DMS 273 (cell line): ENCODE measurements around the gene APPBP2.

Source experiments
- DNase-seq: peaks from one replicate; lab custom pipeline; 2025; ENCODE audit not compliant: unreplicated experiment; lab: John Stamatoyannopoulos, UW

Gene APPBP2

DNA sequence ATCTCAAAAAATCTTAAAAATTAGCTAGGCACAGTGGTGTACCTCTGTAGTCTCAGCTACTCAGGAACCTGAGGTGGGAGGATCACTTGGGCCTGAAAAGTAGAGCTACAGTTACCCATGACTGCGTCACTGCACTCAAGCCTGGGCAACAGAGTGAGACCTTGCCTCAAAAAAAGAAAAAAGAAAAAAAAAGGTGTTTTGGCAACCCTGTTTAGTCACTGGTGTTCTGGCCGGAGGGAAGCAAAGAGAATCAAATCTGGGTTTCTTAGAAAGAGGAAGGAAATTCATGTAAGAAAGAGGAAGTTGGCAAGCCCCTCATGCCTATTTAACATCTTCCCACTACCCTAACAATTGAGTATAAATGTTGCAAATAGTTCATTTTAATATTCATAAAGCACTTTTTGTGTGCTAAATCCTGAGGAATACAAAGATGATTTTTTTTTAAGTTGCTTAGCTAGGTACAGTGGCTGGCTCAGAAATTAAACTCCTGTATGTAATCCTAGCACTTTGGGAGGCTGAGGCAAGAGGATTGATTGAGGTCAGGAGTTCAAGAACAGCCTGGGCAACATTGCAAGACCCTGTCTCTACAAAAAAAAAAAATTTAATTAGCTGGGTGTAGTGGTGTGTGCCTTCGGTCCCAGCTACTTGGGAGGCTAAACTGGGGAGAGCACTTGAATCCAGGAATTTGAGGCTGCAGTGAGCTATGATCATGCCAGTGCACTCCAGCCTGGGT lies 127.6 kb downstream of the APPBP2 start:
- no peak for DNase-seq

DNA sequence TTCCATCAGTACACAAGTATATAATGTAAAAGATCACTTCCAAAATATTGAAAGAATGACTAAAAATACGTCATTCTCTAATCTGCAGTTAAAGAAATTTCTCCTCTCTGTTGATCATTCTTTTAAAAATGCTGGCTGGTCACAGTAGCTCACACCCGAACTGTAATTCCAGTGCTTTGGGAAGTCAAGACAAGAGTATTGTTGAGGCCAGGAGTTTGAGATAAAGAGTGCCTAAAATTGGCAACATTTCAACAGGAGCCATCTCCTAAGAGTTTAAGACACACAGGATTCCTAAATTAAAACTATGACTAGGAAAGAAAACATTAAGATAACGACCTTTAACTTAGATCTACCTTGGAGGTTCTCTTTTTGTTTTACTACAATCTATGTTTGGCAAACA lies 129.6 kb downstream of the APPBP2 start:
- DNase-seq: no peak

DNA sequence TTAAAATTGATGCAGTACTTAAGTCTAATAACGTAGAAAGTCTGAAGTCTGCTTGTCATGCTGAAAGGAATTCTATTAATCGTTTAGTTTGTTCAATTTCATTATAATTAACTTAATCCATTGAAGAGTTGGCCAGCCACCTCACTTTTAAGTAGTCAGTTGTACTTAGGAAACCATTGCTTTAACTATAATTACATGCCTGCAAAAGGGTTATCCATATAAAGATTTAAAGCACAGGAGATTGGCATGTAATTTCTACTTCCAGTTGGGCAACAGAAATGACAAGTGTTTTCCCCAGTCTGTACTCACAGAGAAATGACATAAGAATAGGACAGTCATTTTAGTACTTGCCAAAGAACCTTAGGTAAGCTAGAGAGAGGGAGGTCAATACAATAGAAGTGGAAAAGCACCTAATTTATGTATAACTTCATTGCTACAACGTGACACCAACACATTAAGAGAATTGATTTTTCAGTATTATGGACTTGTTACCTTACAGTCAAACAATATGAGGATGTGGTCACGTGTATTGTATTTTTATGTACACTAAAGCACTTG lies 130.5 kb downstream of the APPBP2 start:
- DNase-seq: no peak

DNA sequence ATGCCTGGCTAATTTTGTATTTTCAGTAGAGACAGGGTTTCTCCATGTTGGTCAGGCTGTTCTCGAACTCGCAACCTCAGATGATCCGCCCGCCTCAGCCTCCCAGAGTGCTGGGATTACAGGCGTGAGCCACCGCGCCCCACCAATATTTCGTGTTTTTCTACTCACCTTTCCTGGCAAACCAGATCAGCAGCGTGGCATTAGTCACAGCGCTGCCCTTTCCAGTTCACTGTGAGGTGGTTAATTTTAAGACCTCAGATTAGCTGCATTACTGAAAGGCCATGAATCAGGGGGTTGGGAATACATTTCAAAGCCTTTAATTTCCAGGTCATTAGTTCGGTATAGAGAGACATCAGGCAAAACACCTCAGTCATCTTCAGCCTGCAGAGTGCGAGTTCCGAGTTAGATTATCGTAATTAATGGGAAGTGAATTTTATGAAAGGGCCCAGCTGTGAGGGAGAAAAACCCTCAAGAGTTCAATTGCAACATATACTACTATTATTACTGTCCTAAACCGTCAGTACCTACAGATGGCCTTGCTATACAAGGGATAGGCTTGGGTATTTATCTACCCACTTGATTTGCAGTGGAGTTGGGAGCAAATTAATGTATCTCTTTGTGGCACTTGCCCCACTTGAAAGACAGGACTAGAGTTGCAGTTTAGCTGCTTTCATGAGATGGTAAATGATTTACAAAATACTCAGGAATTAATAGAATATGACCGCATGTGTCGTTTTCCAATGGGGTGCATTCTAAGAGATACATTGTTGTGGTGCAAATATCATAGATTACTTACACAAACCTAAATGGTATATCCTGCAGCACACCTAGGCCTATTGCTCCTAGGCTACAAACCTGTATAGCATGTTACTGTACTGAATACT lies 132.0 kb downstream of the APPBP2 start:
- DNase-seq: no peak
